ENCODE data around the gene ST8SIA1.
"Not testable (repeated sequence)": the region's sequence is repeated elsewhere in the genome, so short reads cannot be mapped to it uniquely, and the experiment has no call there.

Gene ST8SIA1

DNA sequence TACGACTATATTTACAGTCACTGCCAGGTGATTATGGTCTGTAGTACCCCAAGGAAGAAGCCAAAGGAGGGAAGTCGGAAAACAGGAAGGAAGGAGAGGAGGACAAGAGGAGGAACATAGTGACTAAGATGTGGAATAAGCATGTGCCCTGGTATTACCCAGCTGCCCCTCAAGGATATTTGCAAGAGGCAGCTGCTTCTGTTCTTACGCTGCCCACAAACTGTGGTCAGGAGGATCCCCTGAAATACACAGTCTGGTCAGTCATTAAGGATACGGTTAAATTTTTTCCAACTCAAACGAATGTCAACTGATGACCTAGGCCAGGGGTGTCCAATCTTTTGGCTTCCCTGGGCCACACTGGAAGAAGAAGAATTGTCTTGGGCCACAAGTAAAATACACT, 162.0 kb downstream of the ST8SIA1 start:
- ATAC-seq, result no peak
- no peak for DNase-seq

DNA sequence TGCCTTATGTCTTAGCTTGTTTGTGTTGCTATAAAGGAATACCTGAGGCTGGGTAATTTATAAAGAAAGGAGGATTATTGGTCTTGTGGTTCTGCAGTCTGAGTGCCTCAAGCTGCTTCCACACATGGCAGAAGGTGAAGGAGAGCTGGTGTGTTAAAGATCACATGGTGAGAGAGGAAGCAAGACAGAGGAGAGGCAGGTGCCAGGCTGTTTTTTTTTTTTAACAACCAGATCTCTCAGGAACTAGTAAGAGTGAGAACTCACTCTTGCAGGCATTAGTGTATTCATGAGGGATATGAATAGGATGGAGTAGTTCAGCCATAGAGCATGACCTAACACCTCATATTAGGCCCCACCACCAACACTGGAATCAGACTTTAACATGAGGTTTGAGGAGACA, 165.1 kb downstream of the ST8SIA1 start:
- no peak for ATAC-seq
- no peak for DNase-seq

DNA sequence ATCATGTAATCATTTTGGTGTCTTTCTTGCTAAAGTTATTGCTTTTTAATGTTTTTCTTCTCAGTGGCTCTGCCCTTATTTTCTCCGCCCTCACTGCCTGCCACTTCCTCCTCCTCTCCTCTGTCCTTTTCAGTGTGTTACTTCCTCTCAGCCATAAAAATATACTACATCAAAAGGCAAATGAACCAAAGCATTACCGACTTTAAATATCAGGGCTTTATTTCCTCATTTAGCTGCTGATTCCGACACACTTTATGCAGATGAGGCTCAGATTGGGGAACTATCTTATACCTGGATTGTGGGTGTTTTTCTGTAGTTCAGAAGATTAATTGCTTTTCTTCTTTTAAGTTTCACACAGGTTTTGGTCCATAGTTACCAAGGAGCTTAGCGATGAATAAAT, 170.4 kb downstream of the ST8SIA1 start:
- DNase-seq (no peak), ATAC-seq (peak; percentile 43)

DNA sequence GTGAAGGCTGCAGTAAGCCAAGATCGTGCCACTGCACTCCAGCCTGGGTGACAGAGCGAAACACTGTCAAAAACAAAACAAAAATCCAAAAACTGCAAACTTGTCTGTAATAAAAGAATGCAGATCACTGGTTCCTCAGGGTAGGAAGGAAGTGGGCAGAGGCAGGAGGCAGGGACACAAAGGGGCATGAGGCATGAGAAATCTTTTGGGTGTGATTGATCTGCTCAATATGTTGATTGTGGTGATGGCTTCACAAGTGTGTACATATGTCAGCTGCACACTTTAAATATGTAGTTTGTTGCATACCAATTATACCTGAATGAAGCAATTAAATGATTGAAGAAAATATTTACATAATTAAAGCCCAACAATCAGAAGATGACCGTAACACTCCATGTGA, 170.9 kb downstream of the ST8SIA1 start:
- DNase-seq (no peak), ATAC-seq (no peak)

DNA sequence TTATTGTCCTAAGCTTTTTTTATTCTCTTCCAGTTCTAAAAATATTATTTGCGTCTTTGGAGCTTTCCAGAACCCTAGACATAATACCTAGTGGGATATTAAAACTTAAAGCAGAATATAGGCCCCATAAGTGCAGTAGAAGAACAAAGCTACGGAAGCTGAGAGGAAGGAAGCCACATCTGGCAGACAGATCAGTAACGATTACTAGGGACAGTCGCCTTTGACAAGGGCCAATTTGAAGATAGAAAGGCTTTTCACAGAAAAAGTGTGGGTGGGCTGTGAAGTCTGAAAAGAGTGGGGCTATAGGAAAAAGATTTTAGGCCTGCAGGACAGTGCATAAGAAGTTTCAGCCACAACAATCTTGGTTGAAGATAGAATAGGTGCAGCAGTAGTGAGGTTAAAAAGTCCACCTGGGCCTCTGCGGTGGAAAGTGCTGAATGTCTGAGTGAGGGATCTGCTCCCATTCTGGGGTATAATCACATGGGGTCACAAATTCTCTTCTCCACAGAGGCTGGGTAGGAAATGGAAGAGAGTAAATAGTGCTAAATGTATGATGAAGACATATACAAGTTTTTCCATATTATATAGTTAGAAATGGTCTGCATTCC, 174.0 kb downstream of the ST8SIA1 start:
- peak; percentile 28 for ATAC-seq
- DNase-seq, result no peak

DNA sequence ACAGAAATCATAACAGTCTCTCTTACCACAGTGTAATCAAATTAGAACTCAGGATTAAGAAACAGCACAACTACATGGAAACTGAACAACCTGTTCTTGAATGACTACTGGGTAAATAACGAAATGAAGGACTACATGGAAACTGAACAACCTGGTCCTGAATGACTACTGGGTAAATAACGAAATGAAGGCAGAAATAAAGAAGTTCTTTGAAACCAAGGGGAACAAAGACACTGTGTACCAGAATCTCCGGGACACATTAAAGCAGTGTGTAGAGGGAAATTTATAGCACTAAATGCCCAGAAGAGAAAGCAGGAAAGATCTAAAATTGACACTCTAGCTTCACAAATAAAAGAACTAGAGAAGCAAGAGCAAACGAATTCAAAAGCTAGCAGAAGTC, 185.2 kb downstream of the ST8SIA1 start:
- not testable (repeated sequence) for DNase-seq, ATAC-seq

DNA sequence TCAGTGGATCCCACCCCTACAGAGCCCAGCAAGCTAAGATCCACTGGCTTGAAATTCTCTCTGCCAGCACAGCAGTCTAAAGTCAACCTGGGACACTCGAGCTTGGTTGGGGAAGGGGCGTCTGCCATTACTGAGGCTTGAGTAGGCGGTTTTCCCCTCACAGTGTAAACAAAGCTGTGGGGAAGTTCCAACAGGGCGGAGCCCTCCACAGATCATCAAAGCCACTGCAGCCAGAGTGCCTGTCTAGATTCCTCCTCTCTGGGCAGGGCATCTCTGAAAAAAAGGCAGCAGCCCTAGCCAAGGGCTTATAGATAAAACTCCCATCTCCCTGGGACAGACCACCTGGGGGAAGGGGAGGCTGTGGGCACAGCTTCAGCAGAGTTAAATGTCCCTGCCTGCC, 187.8 kb downstream of the ST8SIA1 start:
- not testable (repeated sequence) for ATAC-seq, DNase-seq
